ENCODE data around the gene SLC37A1. TPM values are rescaled to one million over a fixed set of nuclear protein-coding genes. Genes with fewer than 3 reads are reported as not detected.
A peak's percentile ranks its signal among the peaks of the same experiment; 100 is the strongest.

The SLC37A1 gene
- total and polyA plus RNA-seq, 2 of the 13 experiments (the other 11 are each of a cell fraction or from before 2014, with no cell fraction given), result 0.22 to 0.40 TPM

GRCh38 chr21:42474043-42474831 lies 39.4 kb upstream of the SLC37A1 start (continued):
- 0 out of 2 replicates have a peak, but pooled peaks have one; percentile 8 for TF ChIP-seq ZNF687 (CRISPR knock-in tag; IDR thresholded peaks at IDR 0.05)
- peak; percentile 13; the same call in 1 of the 2 replicates for TF ChIP-seq HOXA3 (CRISPR knock-in tag; IDR thresholded peaks at IDR 0.05)
- no peak for TF ChIP-seq ZSCAN31 (CRISPR knock-in tag; IDR thresholded peaks at IDR 0.05; ENCODE audit: low read depth)
- TF ChIP-seq NR2C2 (CRISPR knock-in tag; IDR thresholded peaks at IDR 0.05; ENCODE audit: borderline replicate concordance), result peak; percentile 37; the same call in 1 of the 2 replicates
- TF ChIP-seq, protein P1, sequence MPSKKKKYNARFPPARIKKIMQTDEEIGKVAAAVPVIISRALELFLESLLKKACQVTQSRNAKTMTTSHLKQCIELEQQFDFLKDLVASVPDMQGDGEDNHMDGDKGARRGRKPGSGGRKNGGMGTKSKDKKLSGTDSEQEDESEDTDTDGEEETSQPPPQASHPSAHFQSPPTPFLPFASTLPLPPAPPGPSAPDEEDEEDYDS (CRISPR knock-in tag; IDR thresholded peaks at IDR 0.05), result no peak
- TF ChIP-seq ZBTB4 (CRISPR knock-in tag; IDR thresholded peaks at IDR 0.05; ENCODE audit: borderline replicate concordance), result no peak
- TF ChIP-seq ZNF441 (CRISPR knock-in tag; IDR thresholded peaks at IDR 0.05; ENCODE audit: borderline replicate concordance), result no peak
- TF ChIP-seq FOSL2 (CRISPR knock-in tag; IDR thresholded peaks at IDR 0.05), result peak; percentile 84
- no peak for TF ChIP-seq NBN (conservative IDR thresholded peaks at IDR 0.05)
- no peak for TF ChIP-seq ZNF496 (CRISPR knock-in tag; IDR thresholded peaks at IDR 0.05; ENCODE audit: insufficient replicate concordance)
- TF ChIP-seq PLSCR1 (CRISPR knock-in tag; IDR thresholded peaks at IDR 0.05; ENCODE audit: borderline replicate concordance), result no peak
- no peak for TF ChIP-seq ZNF501 (CRISPR knock-in tag; IDR thresholded peaks at IDR 0.05)
- no peak for TF ChIP-seq ISL2 (CRISPR knock-in tag; IDR thresholded peaks at IDR 0.05)
- no peak for TF ChIP-seq ZNF296 (CRISPR knock-in tag; conservative IDR thresholded peaks at IDR 0.05)
- TF ChIP-seq NFRKB (IDR thresholded peaks at IDR 0.05), result no peak
- peak; percentile 58; the same call in 1 of the 2 replicates for TF ChIP-seq HNF4G (IDR thresholded peaks at IDR 0.05; ENCODE audit: borderline replicate concordance, low read depth, low read length)
- no peak for TF ChIP-seq HNF4G (CRISPR knock-in tag; IDR thresholded peaks at IDR 0.05; ENCODE audit: borderline replicate concordance, low read depth)
- TF ChIP-seq NKX3-1 (CRISPR knock-in tag; IDR thresholded peaks at IDR 0.05), result no peak
- TF ChIP-seq MTA1 (CRISPR knock-in tag; IDR thresholded peaks at IDR 0.05; ENCODE audit: borderline replicate concordance), result no peak

Measured in HepG2 (cell line).